Hindlimb muscle (tissue), 1 donor: ENCODE measurements around the gene ZNF865. TPM values are rescaled to one million over a fixed set of nuclear protein-coding genes. Genes with fewer than 3 reads are reported as not detected.

Experiments used
- DNase-seq: peaks from one replicate; pipeline ENCODE4 v3.0.0-alpha.2; 2013
- polyA plus RNA-seq: library from polyadenylated mRNA; unstranded; fragments of 120-200 nt; gene quantifications from one replicate; pipeline ENCODE4 v1.2.1, GENCODE V29; 2013; ENCODE audit not compliant: insufficient read length

The ZNF865 gene
- polyA plus RNA-seq, 1 donor, result 10.0 TPM

DNA sequence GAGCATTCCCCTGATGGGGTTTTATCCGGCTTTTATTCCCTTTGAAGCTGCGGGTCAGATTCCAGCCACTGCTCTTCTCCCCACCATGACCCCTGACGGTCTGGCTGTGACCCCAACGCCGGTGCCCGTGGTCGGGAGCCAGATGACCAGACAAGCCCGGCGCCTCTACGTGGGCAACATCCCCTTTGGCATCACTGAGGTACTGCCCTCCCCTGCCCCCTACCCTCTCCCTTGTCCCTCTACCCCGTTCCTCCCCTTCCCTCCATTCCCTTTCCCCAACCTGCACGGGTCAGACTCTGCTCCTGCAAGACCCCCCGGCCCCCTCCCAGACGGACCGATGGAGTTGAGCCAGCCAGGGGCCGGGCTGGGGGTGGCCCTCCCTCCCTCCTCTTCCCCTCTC lies 55.5 kb downstream of the ZNF865 start:
- DNase-seq, result no peak

DNA sequence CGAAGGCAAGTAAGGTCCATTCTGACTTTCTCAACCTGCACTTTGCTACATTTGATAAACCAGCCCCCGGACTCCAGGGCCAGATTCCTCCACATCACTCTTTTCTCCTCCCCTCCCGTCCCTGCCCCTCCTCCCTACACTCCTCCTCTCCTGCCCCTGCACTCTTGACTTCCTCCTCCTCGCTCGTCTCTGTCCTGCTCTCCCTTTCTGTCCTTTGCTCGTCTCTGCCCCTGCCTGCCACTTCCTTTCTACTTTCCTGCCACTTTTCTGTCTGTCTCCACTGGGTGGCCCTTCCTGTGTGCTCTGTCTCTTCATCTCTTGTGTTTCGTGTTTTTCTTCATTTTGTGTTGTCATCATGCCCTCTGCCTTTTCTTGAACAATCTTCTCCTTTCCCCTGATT lies 56.4 kb downstream of the ZNF865 start:
- no peak for DNase-seq

DNA sequence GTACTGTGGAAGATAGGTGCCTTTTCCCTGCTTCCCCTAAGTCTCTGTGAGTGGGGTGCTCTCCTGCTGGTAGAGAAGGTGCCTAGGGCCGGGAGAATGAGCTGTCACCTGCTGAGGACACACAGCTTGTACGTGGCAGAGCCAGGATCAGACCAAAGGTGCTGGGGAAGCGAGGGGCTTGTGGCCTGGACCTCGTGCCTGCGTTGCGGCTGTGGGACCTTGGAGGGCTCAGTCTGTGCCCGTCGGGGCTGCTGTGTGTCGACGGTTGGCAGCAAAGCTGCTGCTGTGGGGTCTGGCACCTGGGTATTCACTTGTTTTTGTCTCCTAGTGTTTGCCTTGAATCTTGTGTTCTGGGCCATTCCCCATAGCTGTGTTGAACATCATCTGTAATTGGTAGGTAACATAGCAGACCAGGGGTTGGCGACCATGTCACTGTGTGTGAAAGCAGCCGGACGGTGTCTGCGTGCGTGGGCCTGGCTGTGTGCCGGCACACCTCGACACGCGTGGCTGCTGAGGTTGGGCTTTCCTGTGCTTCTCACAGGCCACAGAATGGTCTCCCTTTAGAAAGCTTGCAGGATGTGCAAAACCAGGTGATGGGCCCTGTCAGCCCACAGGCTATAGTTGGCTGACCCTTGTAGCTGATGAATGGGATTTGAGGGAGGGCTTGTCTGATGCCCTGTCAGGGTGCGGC lies 58.5 kb downstream of the ZNF865 start:
- no peak for DNase-seq

DNA sequence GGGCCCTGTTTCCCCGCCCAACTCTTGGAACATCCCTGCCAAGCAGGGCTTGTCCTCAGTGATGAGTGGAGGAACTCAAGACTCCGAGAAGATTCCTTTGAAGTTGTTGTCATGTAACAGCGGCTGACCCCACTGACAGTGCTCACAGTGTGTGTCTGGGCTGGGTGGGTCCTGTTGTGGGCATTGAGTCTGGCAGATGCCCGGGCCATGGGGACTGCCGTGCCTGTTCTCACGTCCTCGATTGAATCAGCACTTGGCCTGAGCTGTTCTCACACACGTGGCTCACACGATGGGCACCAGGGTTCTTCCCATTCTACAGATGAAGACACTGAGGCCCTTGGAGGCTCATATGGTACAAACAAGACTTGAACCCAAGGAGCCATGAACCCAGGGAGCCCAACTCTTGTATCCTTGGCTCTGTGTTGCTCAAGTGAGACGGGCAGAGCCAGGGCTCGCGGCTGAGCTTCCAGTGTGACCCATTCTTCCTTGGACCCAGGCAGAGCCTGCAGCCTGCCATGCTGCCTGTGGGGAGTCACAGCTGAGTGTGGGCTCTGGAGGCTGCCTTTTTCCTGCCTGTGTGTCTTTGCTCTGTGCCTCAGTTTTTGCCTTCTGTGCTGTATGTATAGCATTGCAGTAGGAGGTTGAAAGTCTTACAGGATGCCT lies 61.0 kb downstream of the ZNF865 start:
- no peak for DNase-seq

Other genes with a start within 250 kb of the ZNF865 start
- gene GARIN5B, start 242.4 kb upstream of the ZNF865 start, polyA plus RNA-seq, result not detected
- gene IL11, start 235.2 kb upstream of the ZNF865 start, polyA plus RNA-seq, result 0.25 TPM
- not detected for gene TMEM190, start 228.8 kb upstream of the ZNF865 start, polyA plus RNA-seq
- 0.32 TPM for gene TMEM238, start 221.4 kb upstream of the ZNF865 start, polyA plus RNA-seq
- 1,898 TPM for gene RPL28, start 219.7 kb upstream of the ZNF865 start, polyA plus RNA-seq
- gene UBE2S, start 197.9 kb upstream of the ZNF865 start, polyA plus RNA-seq, result 47.2 TPM
- gene SHISA7, start 162.3 kb upstream of the ZNF865 start, polyA plus RNA-seq, result 0.18 TPM
- 36.1 TPM for gene ISOC2, start 144.0 kb upstream of the ZNF865 start, polyA plus RNA-seq
- not detected for gene C19orf85, start 140.9 kb upstream of the ZNF865 start, polyA plus RNA-seq
- 5.0 TPM for gene ZNF628, start 129.0 kb upstream of the ZNF865 start, polyA plus RNA-seq
- gene NAT14, start 120.5 kb upstream of the ZNF865 start, polyA plus RNA-seq, result 29.9 TPM
- gene SSC5D, start 117.2 kb upstream of the ZNF865 start, polyA plus RNA-seq, result 13.3 TPM
- gene SBK2, start 68.5 kb upstream of the ZNF865 start, polyA plus RNA-seq, result 3.2 TPM
- 0.15 TPM for gene SBK3, start 60.1 kb upstream of the ZNF865 start, polyA plus RNA-seq
- 12.7 TPM for gene ZNF579, start 24.8 kb upstream of the ZNF865 start, polyA plus RNA-seq
- 11.3 TPM for gene FIZ1, start 6.1 kb upstream of the ZNF865 start, polyA plus RNA-seq
- gene ZNF524, start 5.4 kb upstream of the ZNF865 start, polyA plus RNA-seq, result 10.9 TPM
- gene ZNF784, start 18.9 kb downstream of the ZNF865 start, polyA plus RNA-seq, result 9.3 TPM
- 26.0 TPM for gene ZNF580, start 35.4 kb downstream of the ZNF865 start, polyA plus RNA-seq
- 36.4 TPM for gene ZNF581, start 38.0 kb downstream of the ZNF865 start, polyA plus RNA-seq
- gene CCDC106, start 42.6 kb downstream of the ZNF865 start, polyA plus RNA-seq, result 16.1 TPM
- gene U2AF2, start 49.4 kb downstream of the ZNF865 start, polyA plus RNA-seq, result 123 TPM
- gene EPN1, start 69.6 kb downstream of the ZNF865 start, polyA plus RNA-seq, result 103 TPM
- gene NLRP9, start 132.8 kb downstream of the ZNF865 start, polyA plus RNA-seq, result not detected
- 0.26 TPM for gene RFPL4A, start 153.4 kb downstream of the ZNF865 start, polyA plus RNA-seq
- not detected for gene RFPL4AL1, start 163.5 kb downstream of the ZNF865 start, polyA plus RNA-seq
- gene NLRP11, start 226.4 kb downstream of the ZNF865 start, polyA plus RNA-seq, result not detected
- gene NLRP4, start 230.9 kb downstream of the ZNF865 start, polyA plus RNA-seq, result not detected